ENCODE data around the gene CLDN18.

DNA sequence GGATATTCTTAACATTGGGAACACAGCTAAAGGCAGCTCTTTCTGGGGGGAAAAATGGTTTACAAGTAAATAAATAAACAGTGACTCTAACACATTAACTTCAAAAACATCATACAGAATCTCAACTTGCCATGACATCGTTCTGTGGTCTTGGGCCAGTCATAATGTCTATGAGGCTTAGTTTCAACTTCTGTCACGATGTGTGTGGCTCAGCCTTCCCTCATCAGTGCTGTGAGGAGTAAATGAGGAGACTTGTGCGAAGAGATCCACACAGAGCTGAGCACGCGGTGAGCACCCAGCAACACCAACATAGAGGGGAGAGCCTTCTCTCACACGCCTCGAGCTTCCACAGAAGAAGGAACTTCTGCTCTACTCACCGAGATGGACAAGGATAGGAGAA is 56.4 kb downstream of the CLDN18 start:
- TF ChIP-seq, protein P1, sequence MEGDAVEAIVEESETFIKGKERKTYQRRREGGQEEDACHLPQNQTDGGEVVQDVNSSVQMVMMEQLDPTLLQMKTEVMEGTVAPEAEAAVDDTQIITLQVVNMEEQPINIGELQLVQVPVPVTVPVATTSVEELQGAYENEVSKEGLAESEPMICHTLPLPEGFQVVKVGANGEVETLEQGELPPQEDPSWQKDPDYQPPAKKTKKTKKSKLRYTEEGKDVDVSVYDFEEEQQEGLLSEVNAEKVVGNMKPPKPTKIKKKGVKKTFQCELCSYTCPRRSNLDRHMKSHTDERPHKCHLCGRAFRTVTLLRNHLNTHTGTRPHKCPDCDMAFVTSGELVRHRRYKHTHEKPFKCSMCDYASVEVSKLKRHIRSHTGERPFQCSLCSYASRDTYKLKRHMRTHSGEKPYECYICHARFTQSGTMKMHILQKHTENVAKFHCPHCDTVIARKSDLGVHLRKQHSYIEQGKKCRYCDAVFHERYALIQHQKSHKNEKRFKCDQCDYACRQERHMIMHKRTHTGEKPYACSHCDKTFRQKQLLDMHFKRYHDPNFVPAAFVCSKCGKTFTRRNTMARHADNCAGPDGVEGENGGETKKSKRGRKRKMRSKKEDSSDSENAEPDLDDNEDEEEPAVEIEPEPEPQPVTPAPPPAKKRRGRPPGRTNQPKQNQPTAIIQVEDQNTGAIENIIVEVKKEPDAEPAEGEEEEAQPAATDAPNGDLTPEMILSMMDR (conservative IDR thresholded peaks at IDR 0.05; ENCODE audit: low read length): no peak
- no peak for TF ChIP-seq EZH2phosphoT487 (IDR thresholded peaks at IDR 0.05; ENCODE audit: borderline replicate concordance, low read depth, low read length)

Data from OCI-LY7 (cell line).